GM12878 (cell line): ENCODE measurements around the gene CACNA2D3. TPM values are rescaled to one million over a fixed set of nuclear protein-coding genes. Genes with fewer than 3 reads are reported as not detected.

Source experiments
- ATAC-seq: fragments of 200-7000 bp; cut with Tn5 transposase; 3 replicates; pipeline ENCODE4 v1.9.1; 2020; ENCODE audit warnings: mild to moderate bottlenecking, moderate library complexity
- BruUV-seq: library from RNA; stranded (reverse); fragments of 400-500 nt; replicated peaks from 2 replicates; lab custom pipeline; 2021; lab: Mats Ljungman, UMichigan
- CTCF ChIA-PET: fragments of 300-600 bp; sonication (Branson Sonifier 250); formaldehyde crosslinking; extraction: SDS; loops from one replicate; lab custom pipeline; 2021; ENCODE audit warnings: inconsistent platforms; lab: Yijun Ruan, JAX
- POLR2A ChIA-PET: fragments of 350-600 bp; formaldehyde crosslinking; extraction: SDS; loops from one replicate; lab custom pipeline; 2021; ENCODE audit warnings: inconsistent platforms; lab: Charles Lee
- RAD21 ChIA-PET: fragments of 300-600 bp; sonication (Branson Sonifier 250); formaldehyde crosslinking; loops from one replicate; lab custom pipeline; 2023; ENCODE audit warnings: antibody characterized with exemption; ENCODE audit not compliant: unreplicated experiment; lab: Charles Lee
- SMC1A ChIA-PET: fragments of 300-600 bp; sonication (Branson Sonifier 250); formaldehyde crosslinking; loops from one replicate; lab custom pipeline; 2023; ENCODE audit not compliant: unreplicated experiment, uncharacterized antibody; lab: Charles Lee
- DNase-seq: peaks from one replicate; pipeline ENCODE4 v3.0.0-alpha.2; 2011; ENCODE audit warnings: low read depth, low spot score
- FAIRE-seq: peaks from 3 replicates; lab custom pipeline; 2011; peaks lifted over from hg19 to GRCh38; lab: Jason Lieb, UNC
- H2AFZ ChIP-seq: 2 replicates; pipeline ENCODE4 v1.6.0; 2011; ENCODE audit warnings: low read depth, low read length, control low read depth; ENCODE audit not compliant: control insufficient read depth
- H3K27ac ChIP-seq: 2 replicates; pipeline ENCODE4 v1.5.1; 2011; ENCODE audit warnings: control low read depth; ENCODE audit not compliant: control insufficient read depth, insufficient read depth
- H3K27me3 ChIP-seq, 2 experiments: replicated peaks in 1 of 2; 2 replicates each; pipeline versions ENCODE4 v1.6.0 to v1.6.1; 2011; ENCODE audit warnings: low read length in 1 of 2; ENCODE audit not compliant: control insufficient read depth in 2 of 2, insufficient read depth in 2 of 2
- H3K36me3 ChIP-seq, 2 experiments: 2 replicates each; pipeline ENCODE4 v1.5.1; 2011; ENCODE audit warnings: low read length in 1 of 2; ENCODE audit not compliant: control insufficient read depth in 2 of 2, insufficient read depth in 2 of 2
- H3K4me1 ChIP-seq: 2 replicates; pipeline ENCODE4 v1.6.1; 2011; ENCODE audit warnings: mild to moderate bottlenecking, low read length, moderate library complexity, mixed read lengths; ENCODE audit not compliant: control insufficient read depth, insufficient read depth
- H3K4me2 ChIP-seq: 2 replicates; pipeline ENCODE4 v1.6.0; 2011; ENCODE audit warnings: control low read depth; ENCODE audit not compliant: control insufficient read depth, insufficient read depth
- H3K4me3 ChIP-seq: fragments of 200-600 bp; sonication (generic); 2 replicates; pipeline ENCODE4 v1.5.1; 2016
- H3K79me2 ChIP-seq: 2 replicates; pipeline ENCODE4 v1.6.0; 2011; ENCODE audit warnings: low read length; ENCODE audit not compliant: control insufficient read depth, insufficient read depth
- H3K9ac ChIP-seq: 2 replicates; pipeline ENCODE4 v1.8.0; 2011; ENCODE audit warnings: low read length, control low read depth, mixed read lengths; ENCODE audit not compliant: control insufficient read depth, insufficient read depth
- H3K9me3 ChIP-seq: replicated peaks from 3 replicates; pipeline ENCODE4 v1.5.1; 2011; ENCODE audit warnings: mild to moderate bottlenecking, low read length; ENCODE audit not compliant: control insufficient read depth, insufficient read depth
- H4K20me1 ChIP-seq: 2 replicates; pipeline ENCODE4 v1.6.0; 2011; ENCODE audit not compliant: control insufficient read depth, insufficient read depth
- CHD1 ChIP-seq: IDR thresholded peaks from 2 replicates; pipeline ENCODE4 v1.6.1; 2012; ENCODE audit warnings: low read depth, low read length, improper control_type of control experiment
- FOXM1 ChIP-seq: IDR thresholded peaks from 2 replicates; pipeline ENCODE4 v1.6.1; 2012; ENCODE audit warnings: low read depth, mild to moderate bottlenecking, inconsistent platforms, low read length, moderate library complexity
- MTA3 ChIP-seq: IDR thresholded peaks from 2 replicates; pipeline ENCODE4 v1.6.1; 2012; ENCODE audit warnings: low read length, inconsistent platforms, borderline replicate concordance
- POLR2AphosphoS2 ChIP-seq: IDR thresholded peaks from 2 replicates; pipeline ENCODE4 v1.6.1; 2011; ENCODE audit warnings: low read depth, mild to moderate bottlenecking, low read length, improper control_type of control experiment, moderate library complexity
- SIN3A ChIP-seq: IDR thresholded peaks from 2 replicates; pipeline ENCODE4 v1.6.1; 2012; ENCODE audit warnings: low read depth, low read length, improper control_type of control experiment
- SRF ChIP-seq, 2 experiments: IDR thresholded peaks; 2 replicates each; pipeline ENCODE4 v1.6.1; 2011; ENCODE audit warnings: low read depth in 2 of 2, low read length in 2 of 2, mild to moderate bottlenecking in 1 of 2, moderate library complexity in 1 of 2
- ZNF384 ChIP-seq: IDR thresholded peaks from 2 replicates; pipeline ENCODE4 v1.6.1; 2012; ENCODE audit warnings: low read depth, mild to moderate bottlenecking, low read length, improper control_type of control experiment, borderline replicate concordance
- WGBS: methylation state at CpG from one replicate; pipeline ENCODE4 v1.1.6; 2016; ENCODE audit warnings: low lambda C conversion rate; ENCODE audit not compliant: insufficient replicate concordance, insufficient coverage; ENCODE audit errors: missing lambda C conversion rate; 5-methylcytosine and 5-hydroxymethylcytosine counted together
- in situ Hi-C: fragments of 300-500 bp; cut with MboI; formaldehyde crosslinking; loops from 9 replicates; pipeline ENCODE4 v1.14.3; 2018; ENCODE audit warnings: mixed read lengths
- intact Hi-C: fragments of 100-400 bp; cut with micrococcal nuclease; formaldehyde crosslinking; loops from one replicate; pipeline ENCODE4 v1.14.2; 2022; ENCODE audit not compliant: unreplicated experiment
- polyA plus RNA-seq, 11 experiments: library from polyadenylated mRNA; depleted of rRNA in 4 of 11; unstranded in 6 of 11; stranded (reverse) in 5 of 11; fragments of >200 nt; fragmentation: Nextera tagmentation in 4 of 11; fragmentation: Illumina TruSeq in 1 of 11; extraction: Ambion mirVana in 4 of 11; extraction: Trizol in 1 of 11; gene quantifications; 1 replicate in 1 of 11; 2 replicates in 10 of 11; pipeline versions ENCODE4 v1.2.1 to v1.2.3, GENCODE V29; 2011 to 2016; ENCODE audit warnings: inconsistent platforms in 2 of 11, missing spikeins in 2 of 11, low read depth in 1 of 11
- total RNA-seq, 4 experiments: library from RNA; depleted of rRNA in 3 of 4; stranded (reverse); fragments of >200 nt in 3 of 4; fragmentation: Illumina TruSeq in 1 of 4; extraction: Trizol in 1 of 4; gene quantifications; 2 replicates each; pipeline versions ENCODE4 v1.2.1 to v1.2.3, GENCODE V29; 2013 to 2021
- TF ChIP-seq, protein P1 (sequence below): fragments of 450-650 bp; IDR thresholded peaks from 2 replicates; pipeline ENCODE4 v1.6.1; 2016; ENCODE audit warnings: mild to moderate bottlenecking
- TF ChIP-seq, protein P2 (sequence below): IDR thresholded peaks from 2 replicates; pipeline ENCODE4 v1.6.1; 2012; ENCODE audit warnings: low read depth, low read length, improper control_type of control experiment

Gene CACNA2D3
- total and polyA plus RNA-seq, 10 of the 15 experiments (the other 5 are each of a cell fraction or from before 2014, with no cell fraction given) = not detected

DNA sequence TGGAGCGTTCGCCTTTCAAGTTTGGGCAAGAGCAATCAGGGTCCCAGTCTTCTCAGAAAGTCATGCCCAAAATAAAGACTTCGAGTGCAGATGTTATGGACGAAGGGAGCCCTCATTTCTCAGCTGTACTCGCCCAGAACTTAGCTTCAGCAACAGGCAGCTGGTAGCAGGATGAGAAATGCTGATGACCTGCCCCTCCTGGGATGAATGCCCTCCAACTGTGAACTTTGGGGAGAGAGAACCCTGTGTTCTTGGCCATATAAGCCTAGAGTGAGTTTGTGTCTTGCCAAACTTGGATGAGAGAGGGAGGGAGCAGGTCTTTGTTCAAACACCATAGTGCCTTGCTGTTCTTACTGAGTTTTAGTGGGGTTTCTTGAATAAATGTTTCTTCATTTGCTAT is 405.2 kb downstream of the CACNA2D3 start (continued):
- TF ChIP-seq SIN3A (no peak), FOXM1 (no peak), CHD1 (no peak), POLR2AphosphoS2 (no peak), ZNF384 (no peak)
- TF ChIP-seq, protein P1, sequence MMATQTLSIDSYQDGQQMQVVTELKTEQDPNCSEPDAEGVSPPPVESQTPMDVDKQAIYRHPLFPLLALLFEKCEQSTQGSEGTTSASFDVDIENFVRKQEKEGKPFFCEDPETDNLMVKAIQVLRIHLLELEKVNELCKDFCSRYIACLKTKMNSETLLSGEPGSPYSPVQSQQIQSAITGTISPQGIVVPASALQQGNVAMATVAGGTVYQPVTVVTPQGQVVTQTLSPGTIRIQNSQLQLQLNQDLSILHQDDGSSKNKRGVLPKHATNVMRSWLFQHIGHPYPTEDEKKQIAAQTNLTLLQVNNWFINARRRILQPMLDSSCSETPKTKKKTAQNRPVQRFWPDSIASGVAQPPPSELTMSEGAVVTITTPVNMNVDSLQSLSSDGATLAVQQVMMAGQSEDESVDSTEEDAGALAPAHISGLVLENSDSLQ = no peak
- TF ChIP-seq, protein P2, sequence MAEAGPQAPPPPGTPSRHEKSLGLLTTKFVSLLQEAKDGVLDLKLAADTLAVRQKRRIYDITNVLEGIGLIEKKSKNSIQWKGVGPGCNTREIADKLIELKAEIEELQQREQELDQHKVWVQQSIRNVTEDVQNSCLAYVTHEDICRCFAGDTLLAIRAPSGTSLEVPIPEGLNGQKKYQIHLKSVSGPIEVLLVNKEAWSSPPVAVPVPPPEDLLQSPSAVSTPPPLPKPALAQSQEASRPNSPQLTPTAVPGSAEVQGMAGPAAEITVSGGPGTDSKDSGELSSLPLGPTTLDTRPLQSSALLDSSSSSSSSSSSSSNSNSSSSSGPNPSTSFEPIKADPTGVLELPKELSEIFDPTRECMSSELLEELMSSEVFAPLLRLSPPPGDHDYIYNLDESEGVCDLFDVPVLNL = no peak

DNA sequence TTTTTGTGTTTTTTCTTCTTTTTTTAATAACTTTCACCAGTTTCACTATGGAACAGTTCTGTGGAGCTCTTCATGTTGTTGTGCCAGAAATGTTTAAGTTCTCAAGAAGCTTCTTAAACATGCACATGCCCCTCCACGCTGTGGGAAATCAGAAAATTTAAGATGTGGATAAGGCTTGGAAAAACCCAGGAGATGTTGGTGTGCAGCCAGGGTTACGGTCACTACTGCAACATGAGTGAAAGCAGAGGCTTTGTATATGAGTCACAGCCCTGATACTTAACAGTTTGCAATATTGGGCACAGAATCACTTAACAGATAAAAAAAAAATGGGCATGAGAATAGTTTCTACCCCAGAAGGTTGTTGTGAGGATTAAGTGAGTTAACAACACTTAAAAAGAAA is 405.6 kb downstream of the CACNA2D3 start:
- no peaks in the 10 kb centered on the region for H3K79me2 ChIP-seq
- H3K4me1 ChIP-seq = no peaks in the 10 kb centered on the region
- no TSS peak for BruUV-seq
- SMC1A ChIA-PET = no interaction called here
- no peak overlapping the region for H3K27ac ChIP-seq
- RAD21 ChIA-PET = no interaction called here
- in situ Hi-C loops (no loop called here), intact Hi-C loops (no loop called here)
- no peak overlapping the region for H3K9ac ChIP-seq
- ATAC-seq (no peak), DNase-seq (no peak), FAIRE-seq (no peak)
- H3K36me3 ChIP-seq = no peaks in the 10 kb centered on the region
- no peak overlapping the region for H3K4me2 ChIP-seq
- 3% methylated on average over 2 of the region's 2 CpGs for WGBS
- CTCF ChIA-PET = no interaction called here
- no peak overlapping the region for H3K4me3 ChIP-seq
- POLR2A ChIA-PET = no interaction called here
- no peaks in the 10 kb centered on the region for H3K9me3 ChIP-seq
- H3K27me3 ChIP-seq = no peaks in the 10 kb centered on the region; a peak in 1 of 4 replicates
- TF ChIP-seq SRF (IDR thresholded peaks at IDR 0.05; ENCODE audit: low read depth in 2 of 2, low read length in 2 of 2) (no peak), MTA3 (no peak)
- no peaks in the 10 kb centered on the region for H4K20me1 ChIP-seq
- H2AFZ ChIP-seq = no peak overlapping the region
